HCT116 (cell line): ENCODE data around the gene ISOC1. TPM values are rescaled to one million over a fixed set of nuclear protein-coding genes. Genes with fewer than 3 reads are reported as not detected.

Experiments
- ATAC-seq: fragments of 200-7000 bp; cut with Tn5 transposase; 2 replicates; pipeline ENCODE4 v1.9.1; 2020; ENCODE audit warnings: mild to moderate bottlenecking, moderate library complexity
- BruUV-seq: library from RNA; stranded (reverse); fragments of 400-500 nt; replicated peaks from 2 replicates; lab custom pipeline; 2021; lab: Mats Ljungman, UMichigan
- CTCF ChIA-PET: fragments of 300-600 bp; sonication (Branson Sonifier 250); formaldehyde crosslinking; loops from one replicate; lab custom pipeline; 2021; ENCODE audit warnings: antibody characterized with exemption; lab: Charles Lee
- POLR2A ChIA-PET: fragments of 300-600, 350-600 bp; sonication (Branson Sonifier 250); formaldehyde crosslinking; loops from one replicate; lab custom pipeline; 2021; ENCODE audit warnings: antibody characterized with exemption; lab: Charles Lee
- RAD21 ChIA-PET, 2 experiments: fragments of 300-600 bp; sonication (Branson Sonifier 250); formaldehyde crosslinking; loops; one replicate each; lab custom pipeline; 2023; ENCODE audit warnings: low total read pairs in 2 of 2; ENCODE audit not compliant: uncharacterized antibody in 2 of 2, unreplicated experiment in 2 of 2, low non-redundant PET in 1 of 2; lab: Charles Lee
- DNase-seq: peaks from one replicate; pipeline ENCODE4 v3.0.0-alpha.2; 2010; ENCODE audit warnings: low read depth, low spot score
- H2AFZ ChIP-seq: fragments of 200-600 bp; shearing (Covaris generic), sonication (generic); 2 replicates; pipeline ENCODE4 v1.6.1; 2017; ENCODE audit warnings: low read depth, mixed run types, mixed read lengths, antibody characterized with exemption, low read length; ENCODE audit not compliant: poor library complexity, severe bottlenecking
- H3K27ac ChIP-seq: 2 replicates; pipeline ENCODE4 v1.5.1; 2012; ENCODE audit warnings: low read depth, low read length
- H3K27me3 ChIP-seq: fragments of 200-600 bp; sonication (generic); 2 replicates; pipeline ENCODE4 v1.6.1; 2016; ENCODE audit warnings: mixed run types, low read length, mixed read lengths; ENCODE audit not compliant: insufficient read depth
- H3K36me3 ChIP-seq, 2 experiments: fragments of 200-500 bp in 1 of 2; fragments of 200-600 bp in 1 of 2; sonication (Bioruptor generic) in 1 of 2; sonication (generic) in 1 of 2; 2 replicates each; pipeline versions ENCODE4 v1.5.1 to v1.6.1; 2014 to 2016; ENCODE audit warnings: low read length in 2 of 2, inconsistent platforms in 1 of 2, mixed read lengths in 1 of 2, mixed run types in 1 of 2; ENCODE audit not compliant: insufficient read depth in 2 of 2, control insufficient read depth in 1 of 2
- H3K4me1 ChIP-seq, 2 experiments: fragments of 200-600 bp in 1 of 2; sonication (generic) in 1 of 2; 2 replicates each; pipeline versions ENCODE4 v1.5.1 to v1.6.1; 2012 to 2017; ENCODE audit warnings: low read length in 2 of 2, inconsistent platforms in 1 of 2, mild to moderate bottlenecking in 1 of 2, mixed read lengths in 1 of 2, mixed run types in 1 of 2, moderate library complexity in 1 of 2; ENCODE audit not compliant: insufficient read depth in 2 of 2, control insufficient read depth in 1 of 2
- H3K4me2 ChIP-seq: fragments of 200-600 bp; sonication (generic); 2 replicates; pipeline ENCODE4 v1.6.1; 2017; ENCODE audit warnings: mixed run types, low read length, mixed read lengths
- H3K4me3 ChIP-seq, 2 experiments: fragments of 200-600 bp in 1 of 2; sonication (generic) in 1 of 2; replicated peaks in 1 of 2; 2 replicates each; pipeline ENCODE4 v1.5.1; 2011 to 2016; ENCODE audit warnings: low read length in 2 of 2, control low read depth in 1 of 2, low read depth in 1 of 2, mild to moderate bottlenecking in 1 of 2, mixed read lengths in 1 of 2, mixed run types in 1 of 2
- H3K79me2 ChIP-seq: fragments of 200-600 bp; sonication (generic); 2 replicates; pipeline ENCODE4 v1.6.1; 2017; ENCODE audit warnings: mild to moderate bottlenecking, mixed run types, low read length, moderate library complexity, mixed read lengths; ENCODE audit not compliant: insufficient read depth
- H3K9ac ChIP-seq: fragments of 200-600 bp; sonication (generic); 2 replicates; pipeline ENCODE4 v1.6.1; 2016; ENCODE audit warnings: low read length, mixed read lengths
- H3K9me2 ChIP-seq: fragments of 200-600 bp; sonication (generic), shearing (Covaris generic); 2 replicates; pipeline ENCODE4 v1.6.1; 2017; ENCODE audit warnings: mixed run types, mild to moderate bottlenecking, moderate library complexity; ENCODE audit not compliant: insufficient read depth
- H3K9me3 ChIP-seq, 2 experiments: fragments of 200-500 bp in 1 of 2; fragments of 200-600 bp in 1 of 2; sonication (Bioruptor generic) in 1 of 2; sonication (generic) in 1 of 2; 2 replicates each; pipeline ENCODE4 v1.6.1; 2014 to 2017; ENCODE audit warnings: low read length in 2 of 2, mixed read lengths in 2 of 2, inconsistent platforms in 1 of 2, low read depth in 1 of 2, mild to moderate bottlenecking in 1 of 2, mixed run types in 1 of 2, moderate library complexity in 1 of 2; ENCODE audit not compliant: control insufficient read depth in 1 of 2, insufficient read depth in 1 of 2
- H4K20me1 ChIP-seq: fragments of 200-600 bp; sonication (generic), shearing (Covaris generic); 2 replicates; pipeline ENCODE4 v1.6.1; 2017; ENCODE audit warnings: mixed run types, mild to moderate bottlenecking, moderate library complexity; ENCODE audit not compliant: insufficient read depth
- ATF3 ChIP-seq: IDR thresholded peaks from 2 replicates; pipeline ENCODE4 v1.6.1; 2012
- CBX3 ChIP-seq: IDR thresholded peaks from 2 replicates; pipeline ENCODE4 v1.6.1; 2012; ENCODE audit warnings: low read depth
- CEBPB ChIP-seq: IDR thresholded peaks from 2 replicates; pipeline ENCODE4 v1.6.1; 2012; ENCODE audit warnings: low read depth
- EGR1 ChIP-seq: IDR thresholded peaks from 2 replicates; pipeline ENCODE4 v1.6.1; 2012; ENCODE audit warnings: low read depth
- EZH2phosphoT487 ChIP-seq: fragments of 200-600 bp; IDR thresholded peaks from 2 replicates; pipeline ENCODE4 v1.6.1; 2018; ENCODE audit warnings: antibody characterized with exemption, borderline replicate concordance
- FOSL1 ChIP-seq: IDR thresholded peaks from 2 replicates; pipeline ENCODE4 v1.6.1; 2012; ENCODE audit warnings: low read depth
- JUND ChIP-seq: IDR thresholded peaks from 2 replicates; pipeline ENCODE4 v1.6.1; 2012
- MAX ChIP-seq: IDR thresholded peaks from 2 replicates; pipeline ENCODE4 v1.6.1; 2012
- POLR2A ChIP-seq: IDR thresholded peaks from 2 replicates; pipeline ENCODE4 v1.7.0; 2011; ENCODE audit warnings: borderline replicate concordance; ENCODE audit not compliant: insufficient read depth, insufficient read length; ENCODE audit errors: extremely low read depth
- REST ChIP-seq: IDR thresholded peaks from 2 replicates; pipeline ENCODE4 v1.6.1; 2012; ENCODE audit warnings: low read depth
- SIN3A ChIP-seq: IDR thresholded peaks from 2 replicates; pipeline ENCODE4 v1.6.1; 2012; ENCODE audit warnings: low read depth
- SP1 ChIP-seq: IDR thresholded peaks from 2 replicates; pipeline ENCODE4 v1.6.1; 2012; ENCODE audit warnings: low read depth
- SRF ChIP-seq: IDR thresholded peaks from 2 replicates; pipeline ENCODE4 v1.6.1; 2012; ENCODE audit warnings: low read depth
- TCF7L2 ChIP-seq: IDR thresholded peaks from 2 replicates; pipeline ENCODE4 v1.7.0; 2011; ENCODE audit warnings: borderline replicate concordance, inconsistent platforms; ENCODE audit not compliant: insufficient read depth, insufficient read length; ENCODE audit errors: extremely low read depth
- ZBTB33 ChIP-seq: IDR thresholded peaks from 2 replicates; pipeline ENCODE4 v1.6.1; 2011; ENCODE audit warnings: mild to moderate bottlenecking, low read length, moderate library complexity; ENCODE audit not compliant: insufficient replicate concordance; ENCODE audit errors: extremely low read depth
- intact Hi-C: fragments of 100-400 bp; cut with micrococcal nuclease; formaldehyde crosslinking; loops from 2 replicates; pipeline ENCODE4 v1.10.0; 2022
- total RNA-seq: library from RNA; stranded (reverse); gene quantifications from one replicate; pipeline ENCODE4 v1.2.1, GENCODE V29; 2021; ENCODE audit not compliant: unreplicated experiment

The ISOC1 gene
- total RNA-seq, 1 experiment from 2014 or later, result 42.9 TPM

- H3K4me3 ChIP-seq, result no peak overlapping the region
- H3K36me3 ChIP-seq, result no peaks in the 10 kb centered on the region
- ChIA-PET CTCF (no interaction called here), RAD21 (no interaction called here), POLR2A (no interaction called here)
- no peaks in the 10 kb centered on the region for H4K20me1 ChIP-seq
- no peak overlapping the region for H3K27ac ChIP-seq
- DNase-seq, result no peak
- no peaks in the 10 kb centered on the region for H3K9me3 ChIP-seq
- no peak for TF ChIP-seq POLR2A
- no peak for TF ChIP-seq SIN3A
- no peak for TF ChIP-seq REST
- no peak for TF ChIP-seq FOSL1
- no peak for TF ChIP-seq MAX
- TF ChIP-seq ZBTB33, result no peak
- TF ChIP-seq EZH2phosphoT487, result no peak
- no peak for TF ChIP-seq CBX3
- TF ChIP-seq JUND, result no peak
- no peak for TF ChIP-seq SRF
- no peak for TF ChIP-seq SP1
- no peak for TF ChIP-seq TCF7L2
- no peak for TF ChIP-seq CEBPB
- no peak for TF ChIP-seq ATF3
- TF ChIP-seq EGR1, result no peak
- no peaks in the 10 kb centered on the region for H3K9me2 ChIP-seq
- H3K4me2 ChIP-seq, result no peak overlapping the region
- H2AFZ ChIP-seq, result no peak overlapping the region
- no peaks in the 10 kb centered on the region for H3K79me2 ChIP-seq
- H3K4me1 ChIP-seq, result no peaks in the 10 kb centered on the region
- intact Hi-C loops, result no loop called here
- no peak overlapping the region for H3K9ac ChIP-seq
- ATAC-seq, result no peak
- BruUV-seq, result no TSS peak
- no peaks in the 10 kb centered on the region for H3K27me3 ChIP-seq
Measured at GRCh38 chr5:129067745-129068144, 26.8 kb upstream of the ISOC1 start.
